NOMO-1 treated with dmso at 0.1 percent for 144 hours (cell line): ENCODE data around the gene PINLYP.

ENCODE experiments used
- DNase-seq: peaks from one replicate; lab custom pipeline; 2025; ENCODE audit not compliant: unreplicated experiment; lab: John Stamatoyannopoulos, UW

Gene PINLYP

DNA sequence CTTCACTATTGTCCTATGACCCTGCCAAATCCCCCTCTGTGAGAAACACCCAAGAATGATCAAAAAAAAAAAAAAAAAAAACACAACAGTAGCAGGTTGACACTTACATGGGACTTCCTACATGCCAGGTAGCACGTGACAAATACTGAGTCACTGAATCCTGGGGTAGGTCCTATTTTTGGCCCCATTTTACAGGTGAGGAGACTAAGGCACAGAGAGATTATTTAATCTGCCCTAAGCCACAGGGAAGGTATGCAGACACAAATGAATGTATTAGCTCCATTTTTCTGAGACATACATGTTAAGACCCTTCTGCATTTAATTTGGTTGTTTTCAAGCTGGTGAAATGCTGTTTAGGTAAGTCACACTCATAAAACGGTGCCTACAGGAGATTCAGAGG lies 26.9 kb upstream of the PINLYP start:
- no peak for DNase-seq

DNA sequence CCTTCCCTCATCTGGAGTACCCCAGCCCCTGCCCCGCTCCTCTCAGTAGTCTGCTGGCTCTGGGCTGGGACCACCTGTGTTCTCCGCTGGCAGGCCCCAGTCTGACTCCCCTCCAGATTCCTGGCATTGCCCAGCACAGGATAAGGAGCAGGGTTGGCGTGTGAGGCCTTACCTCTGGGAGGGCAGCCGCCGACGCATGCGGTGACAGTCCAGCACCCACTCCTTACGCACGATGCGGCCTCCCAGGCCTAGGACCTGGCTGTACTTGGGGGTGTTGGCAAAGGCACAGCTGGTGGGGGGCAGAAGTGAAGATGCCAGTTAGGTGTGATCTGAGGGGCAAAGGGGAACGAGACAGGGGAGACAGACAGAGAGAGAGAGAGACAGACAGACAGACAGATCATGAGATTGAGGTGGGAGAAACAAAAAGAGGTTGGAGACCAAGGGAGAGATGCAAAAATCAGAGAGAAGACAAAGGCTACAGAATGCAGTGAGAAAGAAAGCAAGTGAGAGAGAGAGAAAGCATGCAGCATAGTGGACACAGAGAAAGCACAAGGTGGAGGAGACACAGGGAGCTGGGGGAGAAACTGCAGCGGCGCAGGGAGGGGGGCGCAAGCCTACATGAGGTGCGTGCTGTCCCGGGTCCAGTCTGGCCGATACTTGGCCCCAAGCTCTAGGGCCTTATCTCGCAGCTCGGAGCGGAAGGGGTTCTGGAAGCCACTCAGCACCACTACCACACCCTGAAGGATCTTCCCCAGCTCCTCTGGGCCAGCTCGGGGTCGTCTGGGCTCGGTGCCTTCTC lies 24.0 kb upstream of the PINLYP start:
- no peak for DNase-seq

DNA sequence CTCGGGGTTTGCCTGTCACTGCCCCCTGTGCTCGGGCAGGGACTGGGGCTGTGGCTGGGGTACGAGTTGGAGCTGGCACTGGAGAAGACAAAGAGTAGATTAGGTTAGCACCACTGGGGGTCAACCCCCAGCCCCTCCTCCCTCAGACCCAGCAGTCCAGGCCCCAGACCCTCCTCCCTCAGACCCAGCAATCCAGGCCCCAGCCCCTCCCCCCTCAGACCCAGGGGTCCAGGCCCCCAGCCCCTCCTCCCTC lies 23.5 kb upstream of the PINLYP start:
- DNase-seq, result no peak

DNA sequence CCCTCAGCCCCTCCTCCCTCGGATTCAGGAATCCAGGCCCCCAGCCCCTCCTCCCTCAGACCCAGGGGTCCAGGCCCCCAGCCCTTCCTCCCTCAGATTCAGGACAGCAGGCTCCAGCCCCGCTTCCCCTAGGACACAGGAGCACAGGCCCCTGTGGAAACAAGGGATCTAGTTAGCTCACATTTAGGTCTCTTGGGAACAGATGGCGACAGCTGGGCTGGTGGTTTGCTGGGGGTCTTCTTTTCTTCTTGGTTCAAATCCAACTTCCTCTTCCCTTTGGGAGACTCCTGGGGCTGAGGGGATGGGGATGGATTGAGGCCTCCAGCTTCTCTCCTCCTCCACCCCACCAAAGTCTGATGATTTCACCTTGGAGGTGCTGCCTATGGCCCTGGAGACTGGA lies 23.0 kb upstream of the PINLYP start:
- DNase-seq, result no peak

DNA sequence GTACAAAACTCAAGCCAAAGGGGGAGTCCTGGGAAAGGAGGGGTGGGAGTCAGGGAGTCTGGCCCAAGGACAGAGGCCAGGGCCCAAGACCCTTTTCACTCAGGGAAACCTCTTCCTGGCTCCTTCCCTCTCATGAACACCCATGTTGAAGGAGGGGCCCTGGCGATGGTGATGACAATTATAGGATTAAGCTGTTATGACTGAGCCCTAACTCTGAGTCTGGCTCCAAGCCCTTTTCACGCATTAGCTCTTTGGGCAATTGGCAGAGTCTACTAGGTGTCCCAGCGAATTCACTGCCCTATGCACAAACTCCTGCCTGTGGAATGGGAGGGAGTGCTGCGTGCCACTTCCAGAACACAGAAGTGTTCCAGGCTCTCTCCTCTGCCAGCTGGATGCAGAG lies 21.9 kb upstream of the PINLYP start:
- DNase-seq, result no peak

DNA sequence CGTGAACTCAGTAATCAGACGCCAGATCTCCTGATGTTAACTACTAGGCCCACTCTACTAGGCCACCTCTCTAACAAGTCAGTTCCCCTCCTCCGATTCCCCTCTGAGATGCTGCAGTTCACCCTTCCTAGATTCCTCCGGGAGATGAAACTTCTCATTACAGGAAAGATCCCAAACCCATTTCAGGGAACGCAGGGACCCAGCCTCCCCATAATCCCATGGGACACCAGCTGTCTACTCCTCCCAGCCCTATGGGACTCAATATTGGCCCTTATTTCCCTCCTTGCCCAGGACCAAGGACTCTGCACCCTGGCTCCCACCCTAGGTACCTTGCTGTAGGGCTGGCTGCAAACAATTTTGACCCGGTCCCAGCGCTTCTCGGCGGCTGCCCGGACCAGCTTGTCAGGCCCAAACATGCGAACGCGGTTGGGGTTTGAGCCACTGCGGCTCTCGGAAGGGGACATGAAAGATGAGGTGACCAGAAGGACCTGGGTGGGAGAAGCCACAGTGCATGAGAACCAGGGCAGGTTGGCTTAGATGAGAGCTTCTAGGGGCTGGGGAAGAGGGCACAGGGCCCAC lies 21.2 kb upstream of the PINLYP start:
- DNase-seq, result no peak

DNA sequence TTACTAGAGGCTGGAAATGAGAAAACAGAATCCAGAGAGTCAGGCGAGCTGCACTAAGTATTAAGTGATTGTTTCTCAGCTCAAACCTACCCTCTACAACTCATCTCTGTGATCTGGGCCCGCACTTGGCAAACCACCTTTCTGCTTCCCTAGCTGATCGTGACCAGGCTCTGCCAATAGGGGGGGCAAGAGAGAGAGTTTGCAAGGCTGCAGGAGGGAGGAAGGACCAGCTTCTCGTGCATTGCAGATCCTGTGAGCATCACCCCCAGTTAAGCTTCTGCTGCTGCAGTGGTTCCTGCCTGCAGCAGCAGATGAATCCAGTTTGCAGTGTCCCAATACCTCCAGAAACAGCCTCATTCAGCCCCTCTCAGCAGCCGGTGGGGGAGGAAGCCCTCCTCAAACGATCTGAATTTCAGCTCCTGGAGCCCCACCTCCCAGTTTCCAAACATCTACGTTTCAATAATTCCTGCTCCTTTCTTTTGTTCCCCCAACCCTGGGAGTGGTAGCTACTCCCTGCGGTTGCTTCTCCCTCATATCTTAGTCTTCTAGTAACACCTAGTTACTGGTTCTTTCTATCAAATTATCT lies 20.3 kb upstream of the PINLYP start:
- peak; percentile 49 for DNase-seq

DNA sequence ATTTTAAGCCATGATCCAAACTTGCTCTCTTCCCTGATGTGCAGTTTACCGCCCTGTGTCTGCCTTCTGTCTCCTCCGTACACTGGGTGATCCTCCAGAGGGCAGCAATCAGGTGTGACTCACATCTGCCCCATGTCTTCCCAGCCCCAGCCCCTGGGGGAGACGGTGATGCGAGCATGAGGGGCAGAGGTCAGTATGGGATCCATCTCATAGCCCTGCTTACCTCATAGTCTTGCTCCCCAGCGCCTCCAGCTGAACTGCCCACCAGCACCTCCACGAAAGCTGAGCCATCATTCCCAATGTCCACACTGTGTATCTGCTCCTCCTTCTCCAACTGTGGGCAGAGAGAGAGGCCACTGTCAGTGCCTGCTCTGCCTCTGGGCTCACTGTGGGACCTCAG lies 14.9 kb upstream of the PINLYP start:
- DNase-seq, result no peak

DNA sequence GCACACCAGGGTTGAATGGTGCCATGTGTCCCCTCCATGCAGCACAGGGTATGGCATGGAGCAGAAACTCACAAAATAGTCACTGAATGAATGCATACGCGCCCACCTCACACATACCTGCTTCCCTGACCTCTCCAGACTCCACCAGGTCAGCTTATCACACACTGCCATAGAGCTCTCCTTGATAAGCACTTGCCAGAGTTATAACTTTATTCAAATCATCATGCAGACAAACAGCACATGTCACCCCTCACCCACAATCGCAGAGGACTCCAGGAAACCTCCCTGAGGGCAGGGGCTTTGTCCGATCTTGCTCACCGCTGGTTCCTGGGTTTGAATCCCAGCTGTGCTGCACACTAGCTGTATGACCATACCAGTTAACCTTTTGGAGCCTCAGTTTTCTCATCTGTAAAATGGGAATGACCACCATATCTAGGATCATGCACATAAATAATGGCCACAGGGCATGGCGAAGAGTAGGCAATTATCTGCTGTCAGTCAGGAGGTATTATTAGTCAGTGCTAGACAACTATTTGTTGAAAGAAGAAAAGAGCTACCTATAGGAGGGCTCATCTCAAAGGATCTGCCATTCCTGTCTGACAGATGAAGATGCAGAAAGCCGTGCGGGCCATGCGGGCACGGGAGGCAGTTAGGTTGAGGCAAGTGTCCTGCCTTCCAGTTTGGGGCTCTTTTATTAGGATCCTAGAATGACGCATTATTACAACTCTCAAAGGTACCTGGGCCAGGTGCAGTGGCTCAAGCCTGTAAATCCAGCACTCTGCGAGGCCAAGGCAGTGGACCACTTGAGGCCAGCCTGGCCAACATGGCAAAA lies 14.2 kb upstream of the PINLYP start:
- no peak for DNase-seq

DNA sequence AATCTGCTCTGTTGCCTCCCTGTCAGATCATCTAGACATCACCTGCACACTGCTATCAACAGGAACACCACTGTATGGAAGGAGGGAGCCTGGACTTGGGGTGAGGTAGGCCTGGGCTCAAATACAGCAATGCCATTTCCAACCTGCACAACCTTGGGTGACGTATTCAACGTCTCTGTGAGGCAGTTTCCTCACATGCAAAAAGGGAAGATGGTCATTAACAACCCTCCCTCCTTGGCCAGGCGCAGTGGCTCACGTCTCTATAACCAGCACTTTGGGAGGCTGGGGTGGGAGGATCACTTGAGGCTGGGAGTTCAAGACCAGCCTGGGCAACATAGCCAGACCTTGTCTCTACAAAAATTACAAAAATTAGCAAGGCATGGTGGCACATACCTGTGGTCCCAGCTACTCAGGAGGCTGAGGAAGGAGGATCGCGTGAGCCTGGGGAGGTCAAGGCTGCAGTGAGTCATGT lies 13.3 kb upstream of the PINLYP start:
- no peak for DNase-seq

DNA sequence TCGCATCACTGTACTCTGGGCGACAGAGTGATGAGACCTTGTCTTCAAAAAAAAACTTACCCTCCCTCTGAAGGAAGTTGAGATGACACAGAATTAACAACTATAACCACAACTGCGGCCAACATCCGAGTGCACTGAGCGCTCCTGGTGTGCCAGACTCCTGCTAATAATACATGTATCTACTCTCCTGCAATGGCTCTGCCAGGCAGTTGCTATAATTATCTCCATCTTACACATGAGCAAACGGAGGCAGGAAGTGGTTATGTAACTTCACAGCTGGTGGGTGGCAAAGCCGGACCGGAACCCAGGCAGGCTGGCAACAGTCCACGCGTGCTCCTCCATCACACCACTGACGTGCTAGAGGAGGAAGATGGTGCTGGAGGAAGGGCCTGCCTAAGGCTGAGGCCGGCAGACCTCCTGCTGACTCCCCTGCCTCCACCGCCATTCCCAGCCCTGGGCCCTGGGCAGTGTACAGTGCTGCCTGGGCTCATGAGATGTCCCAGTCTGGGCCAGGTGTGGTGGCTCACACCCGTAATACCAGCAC lies 12.8 kb upstream of the PINLYP start:
- DNase-seq, result peak; percentile 97

DNA sequence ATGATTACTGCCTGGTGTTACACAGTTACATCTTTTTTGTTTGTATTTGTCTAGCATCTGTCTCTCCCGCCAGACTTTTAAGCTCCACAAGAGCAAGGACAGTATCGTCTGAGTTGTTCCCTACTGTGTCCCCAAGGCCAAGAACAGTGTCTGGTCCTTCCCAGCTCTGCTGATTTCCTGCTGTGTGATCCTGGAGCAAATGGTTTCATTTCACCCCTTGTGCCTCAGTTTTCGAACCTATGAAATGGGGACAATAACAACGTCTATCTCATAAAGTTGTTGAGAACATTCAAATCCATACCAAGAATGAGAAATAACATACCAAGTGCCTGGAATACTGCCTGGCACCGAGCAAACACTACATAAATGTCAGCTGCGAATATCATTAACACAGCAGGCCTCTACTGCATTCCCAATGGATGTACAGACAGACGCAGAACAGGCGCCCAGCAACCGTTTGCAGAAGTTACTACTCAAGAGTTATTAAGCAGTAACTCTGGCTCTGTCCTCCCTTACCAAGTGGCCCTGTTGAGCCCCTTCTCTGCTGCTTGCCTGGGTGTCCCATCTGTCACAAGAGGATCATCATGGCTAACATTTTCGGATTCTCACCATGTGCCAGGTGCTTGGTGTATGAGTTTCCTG lies 11.7 kb upstream of the PINLYP start:
- no peak for DNase-seq

DNA sequence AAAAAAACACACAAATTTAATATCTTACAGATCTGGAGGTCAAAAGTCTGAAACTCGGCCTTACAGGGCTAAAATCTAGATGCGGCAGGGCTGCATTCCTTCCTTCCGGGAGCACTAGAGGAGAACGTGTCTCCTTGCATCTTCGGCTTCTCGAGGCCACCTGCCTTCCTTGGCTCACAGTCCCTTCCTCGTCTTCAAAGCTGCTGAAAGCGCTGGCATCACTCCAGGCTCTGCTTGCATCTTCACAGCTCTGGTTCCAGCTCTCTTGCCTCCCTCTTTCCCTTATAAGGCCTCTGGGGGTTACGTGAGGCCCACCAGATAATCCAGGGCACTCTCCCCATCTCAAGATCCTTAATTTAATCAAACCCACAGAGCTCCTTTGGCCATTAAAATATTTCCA lies 10.8 kb upstream of the PINLYP start:
- DNase-seq, result no peak

DNA sequence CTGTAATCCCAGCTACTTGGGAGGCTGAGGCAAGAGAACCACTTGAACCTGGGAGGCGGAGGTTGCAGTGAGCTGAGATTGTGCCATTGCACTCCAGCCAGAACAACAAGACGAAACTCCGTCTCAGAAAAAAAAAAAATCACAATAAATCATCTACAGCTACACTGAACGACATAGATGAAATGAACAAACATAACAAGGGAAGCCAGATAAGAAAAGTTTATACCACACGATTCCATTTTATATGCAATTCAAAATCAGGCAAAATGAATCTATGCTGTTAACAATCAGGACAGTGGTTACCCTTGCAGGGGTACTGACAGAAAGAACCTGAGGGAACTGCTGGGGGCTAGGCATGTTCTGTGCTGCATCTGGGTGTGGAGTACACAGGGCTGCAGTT lies 5.9 kb upstream of the PINLYP start:
- DNase-seq, result no peak

DNA sequence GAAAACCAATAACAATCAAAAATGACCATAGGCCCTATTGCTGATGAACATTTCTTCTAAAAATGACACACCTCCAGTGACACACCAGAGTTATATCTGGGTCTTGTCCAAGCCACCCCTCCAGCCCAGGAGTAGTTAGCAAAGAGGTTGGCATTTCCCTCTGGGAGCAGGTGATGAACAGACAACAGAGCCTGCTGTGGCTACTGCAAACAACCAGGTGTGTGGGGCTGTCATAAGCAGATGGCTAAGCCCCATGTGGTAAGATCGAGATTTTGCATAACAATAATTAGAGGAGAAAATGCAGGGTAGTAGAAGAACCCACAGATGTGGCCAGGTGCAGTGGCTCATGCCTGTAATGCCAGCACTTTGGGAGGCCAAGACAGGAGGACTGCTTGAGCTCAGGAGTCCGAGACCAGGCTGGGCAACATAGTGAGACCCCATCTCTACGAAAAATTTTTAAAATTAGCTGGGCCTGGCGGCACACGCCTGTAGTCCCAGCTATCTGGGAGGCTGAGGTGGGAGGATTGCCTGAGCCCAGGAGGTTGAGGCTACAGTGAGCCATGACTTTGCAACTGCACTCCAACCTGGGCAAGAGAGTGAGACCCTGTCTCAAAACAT lies 5.3 kb upstream of the PINLYP start:
- DNase-seq, result no peak

DNA sequence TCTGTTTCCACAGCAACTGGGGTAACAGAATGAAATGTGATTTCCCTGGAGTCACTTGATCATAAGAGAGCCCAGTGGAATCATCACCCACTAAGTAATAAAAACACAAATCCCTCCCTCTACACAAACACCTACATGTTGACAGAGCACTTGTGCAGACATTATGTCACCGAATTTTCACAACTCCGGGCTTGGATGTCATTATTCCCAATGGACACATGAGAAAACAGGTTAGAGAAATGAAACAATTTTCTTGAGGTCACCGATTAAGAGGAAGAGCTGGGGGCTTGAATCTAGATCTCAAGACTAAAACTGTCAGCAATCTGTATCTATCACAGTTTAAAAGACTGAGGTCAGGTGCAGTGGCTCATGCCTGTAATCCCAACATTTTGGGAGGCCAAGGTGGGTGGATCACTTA lies 3.4 kb upstream of the PINLYP start:
- DNase-seq, result no peak

DNA sequence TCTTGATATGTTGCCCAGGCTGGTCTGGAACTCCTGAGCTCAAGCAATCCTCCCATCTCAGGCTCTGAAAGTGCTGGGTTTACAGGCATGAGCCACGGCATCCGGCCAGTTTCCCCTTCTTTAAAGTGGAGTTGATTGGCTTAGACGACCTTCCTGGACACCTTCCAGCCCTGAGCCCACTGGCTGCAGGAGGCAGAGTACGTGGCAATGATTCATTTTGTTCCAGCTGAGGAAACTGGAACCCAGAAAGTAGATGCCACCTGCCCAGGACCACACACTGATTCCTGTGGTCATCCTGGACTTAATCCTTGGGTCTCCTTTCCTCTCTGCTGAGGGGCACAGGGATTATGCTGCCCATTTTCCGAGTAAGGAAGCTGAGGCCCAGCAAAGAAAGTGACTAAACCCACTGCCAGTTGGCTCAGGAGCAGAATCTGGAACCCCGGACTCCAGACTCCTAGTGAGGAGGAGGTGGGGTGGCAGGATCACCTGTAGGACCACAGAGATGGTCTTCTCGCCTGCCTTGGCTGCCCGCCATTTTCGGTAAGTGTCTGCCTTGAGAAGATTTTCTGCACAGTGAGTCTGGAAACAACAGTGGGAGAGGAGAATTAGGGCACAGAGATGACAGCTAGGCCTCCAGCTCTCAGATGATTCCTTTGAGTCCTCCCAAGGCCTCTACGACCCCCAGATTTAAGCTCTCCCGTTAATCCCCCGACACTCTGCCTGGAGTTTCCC lies 1.0 kb upstream of the PINLYP start:
- DNase-seq, result no peak

DNA sequence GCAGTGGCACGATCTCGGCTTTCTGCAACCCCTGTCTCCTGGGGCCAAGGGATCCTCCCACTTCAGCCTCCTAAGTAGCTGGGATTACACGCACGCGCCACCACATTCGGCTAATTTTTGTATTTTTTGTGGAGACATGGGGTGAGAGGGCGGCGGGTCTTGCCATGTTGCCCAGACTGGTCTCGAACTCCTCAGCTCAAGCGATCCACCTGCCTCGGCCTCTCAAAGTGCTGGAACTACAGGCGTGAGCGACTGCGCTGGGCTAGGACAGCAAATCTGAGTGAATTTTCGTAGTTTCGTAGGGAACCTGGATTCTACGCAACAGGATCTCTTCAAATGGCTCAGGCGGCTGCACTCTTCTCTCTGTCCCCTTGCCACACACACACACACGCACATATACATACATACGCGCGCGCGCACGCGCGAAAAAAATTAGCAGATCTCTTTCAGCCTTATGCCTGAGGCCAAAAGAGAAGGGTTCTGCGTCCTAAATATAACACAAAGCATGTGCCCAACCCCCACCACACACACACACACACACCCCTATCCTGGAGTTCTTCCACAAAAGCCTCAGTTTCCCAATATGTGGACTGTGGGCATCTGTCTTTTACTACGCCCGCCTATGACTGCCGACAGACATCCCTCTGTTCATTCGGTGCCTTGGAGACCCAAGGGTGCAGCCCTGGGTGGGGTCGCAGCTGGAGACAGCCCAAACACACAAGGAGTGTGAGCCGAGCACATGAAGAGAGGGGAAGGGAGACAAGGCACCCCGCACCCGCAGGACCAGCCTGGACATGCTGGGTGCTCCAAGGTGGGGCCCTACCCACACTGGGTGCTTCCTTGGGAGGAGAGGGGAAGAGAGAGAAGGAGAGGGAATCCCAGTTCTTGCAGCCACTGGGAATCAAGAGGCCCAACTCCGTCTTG lies 616 bp downstream of the PINLYP start:
- no peak for DNase-seq

DNA sequence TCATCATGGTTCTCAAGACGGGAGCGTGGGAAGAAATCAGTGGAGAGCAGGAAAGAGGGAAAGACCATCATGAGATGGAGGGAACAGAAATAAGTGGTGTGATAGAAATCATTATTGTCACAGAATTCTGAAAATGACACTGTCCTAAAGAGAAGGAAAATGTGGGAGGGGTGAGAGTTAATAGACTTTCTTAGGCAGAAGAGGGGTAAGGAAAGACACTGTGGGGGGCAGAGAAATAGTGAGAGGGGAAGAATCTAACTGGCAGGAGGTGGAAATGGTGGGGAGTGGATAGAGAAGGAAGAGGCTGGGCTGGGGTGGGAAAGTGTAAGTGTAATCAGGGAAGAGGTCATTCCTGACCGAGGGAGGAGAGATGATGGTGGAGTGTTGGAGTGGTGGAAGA lies 3.2 kb downstream of the PINLYP start:
- DNase-seq, result no peak
